SK-N-SH (cell line): ENCODE measurements around the gene CACNB3. TPM values are rescaled to one million over a fixed set of nuclear protein-coding genes. Genes with fewer than 3 reads are reported as not detected.

Experiments
- CTCF ChIA-PET: fragments of 300-600, 350-600 bp; formaldehyde crosslinking; extraction: SDS; loops from one replicate; lab custom pipeline; 2021; lab: Yijun Ruan, JAX
- POLR2A ChIA-PET: fragments of 350-600 bp; sonication (Branson Sonifier 250); formaldehyde crosslinking; extraction: SDS; loops from one replicate; lab custom pipeline; 2020; ENCODE audit warnings: antibody characterized with exemption, inconsistent platforms; lab: Yijun Ruan, JAX
- DNase-seq: peaks from one replicate; pipeline ENCODE4 v3.0.0; 2012
- H2AFZ ChIP-seq: fragments of 200-600 bp; sonication (generic); 2 replicates; pipeline ENCODE4 v1.8.1; 2016; ENCODE audit warnings: antibody characterized with exemption, mild to moderate bottlenecking, low read depth
- H3F3A ChIP-seq: fragments of 200-600 bp; sonication (generic); replicated peaks from 2 replicates; pipeline ENCODE3; 2016; ENCODE audit warnings: antibody characterized with exemption, mild to moderate bottlenecking; ENCODE audit not compliant: insufficient read depth
- H3K27ac ChIP-seq, 2 experiments: fragments of 200-500 bp in 1 of 2; fragments of 200-600 bp in 1 of 2; sonication (Bioruptor generic) in 1 of 2; sonication (generic), shearing (Covaris generic) in 1 of 2; 2 replicates each; pipeline versions ENCODE4 v1.5.1 to v1.6.1; 2014 to 2016; ENCODE audit warnings: low read depth in 2 of 2, inconsistent platforms in 1 of 2, low read length in 1 of 2, mild to moderate bottlenecking in 1 of 2, mixed read lengths in 1 of 2
- H3K27me3 ChIP-seq: fragments of 200-600 bp; sonication (generic), shearing (Covaris generic); 2 replicates; pipeline ENCODE4 v1.6.1; 2016; ENCODE audit warnings: mixed run types; ENCODE audit not compliant: insufficient read depth
- H3K36me3 ChIP-seq, 2 experiments: fragments of 200-500 bp in 1 of 2; fragments of 200-600 bp in 1 of 2; sonication (Bioruptor generic) in 1 of 2; sonication (generic) in 1 of 2; replicated peaks in 1 of 2; 2 replicates each; pipeline versions ENCODE3 to v1.5.1; 2014 to 2016; ENCODE audit warnings: low read length in 1 of 2, mild to moderate bottlenecking in 1 of 2; ENCODE audit not compliant: insufficient read depth in 2 of 2, control insufficient read depth in 1 of 2
- H3K4me1 ChIP-seq, 2 experiments: fragments of 200-500 bp in 1 of 2; fragments of 200-600 bp in 1 of 2; sonication (Bioruptor generic) in 1 of 2; sonication (generic), shearing (Covaris generic) in 1 of 2; 2 replicates each; pipeline versions ENCODE4 v1.5.1 to v1.6.1; 2014 to 2016; ENCODE audit warnings: low read depth in 1 of 2, low read length in 1 of 2, mixed run types in 1 of 2; ENCODE audit not compliant: insufficient read depth in 2 of 2, control insufficient read depth in 1 of 2
- H3K4me2 ChIP-seq: fragments of 200-600 bp; sonication (generic), shearing (Covaris generic); 2 replicates; pipeline ENCODE4 v1.6.1; 2017; ENCODE audit warnings: mixed run types
- H3K4me3 ChIP-seq, 2 experiments: fragments of 200-500 bp in 1 of 2; fragments of 200-600 bp in 1 of 2; sonication (Bioruptor generic) in 1 of 2; sonication (generic), shearing (Covaris generic) in 1 of 2; 2 replicates each; pipeline versions ENCODE4 v1.5.1 to v1.8.1; 2014 to 2016; ENCODE audit warnings: low read depth in 2 of 2, inconsistent platforms in 1 of 2, low read length in 1 of 2, mild to moderate bottlenecking in 1 of 2, mixed read lengths in 1 of 2, moderate library complexity in 1 of 2
- H3K79me2 ChIP-seq: fragments of 200-600 bp; sonication (generic); 2 replicates; pipeline ENCODE4 v1.8.1; 2017; ENCODE audit warnings: mild to moderate bottlenecking; ENCODE audit not compliant: insufficient read depth
- H3K9ac ChIP-seq: fragments of 200-600 bp; sonication (generic); 2 replicates; pipeline ENCODE4 v1.6.1; 2017; ENCODE audit warnings: mixed run types
- H3K9me2 ChIP-seq: fragments of 200-600 bp; sonication (generic); 2 replicates; pipeline ENCODE4 v1.6.1; 2017; ENCODE audit warnings: mixed run types
- H3K9me3 ChIP-seq: fragments of 200-600 bp; sonication (generic); 2 replicates; pipeline ENCODE4 v1.6.1; 2017; ENCODE audit warnings: mixed run types, mild to moderate bottlenecking, moderate library complexity
- H4K20me1 ChIP-seq: fragments of 200-600 bp; sonication (generic); 2 replicates; pipeline ENCODE4 v1.6.1; 2017; ENCODE audit warnings: mild to moderate bottlenecking, mixed run types; ENCODE audit not compliant: insufficient read depth
- CHD2 ChIP-seq: fragments of 150-350 bp; IDR thresholded peaks from 2 replicates; pipeline ENCODE4 v1.6.1; 2018; ENCODE audit warnings: low read length; ENCODE audit not compliant: partially characterized antibody
- JUND ChIP-seq: IDR thresholded peaks from 2 replicates; pipeline ENCODE4 v1.4.0; 2012
- NFIC ChIP-seq: IDR thresholded peaks from 2 replicates; pipeline ENCODE4 v1.4.0; 2012; ENCODE audit warnings: borderline replicate concordance
- POLR2AphosphoS5 ChIP-seq: IDR thresholded peaks from 2 replicates; pipeline ENCODE4 v1.6.1; 2012; ENCODE audit warnings: low read depth, low read length
- RAD21 ChIP-seq: IDR thresholded peaks from 2 replicates; pipeline ENCODE4 v1.6.1; 2012; ENCODE audit warnings: mild to moderate bottlenecking, low read length
- RFX5 ChIP-seq: IDR thresholded peaks from 2 replicates; pipeline ENCODE4 v1.6.1; 2012; ENCODE audit warnings: mild to moderate bottlenecking, improper control_type of control experiment, low read length
- YY1 ChIP-seq: IDR thresholded peaks from 2 replicates; pipeline ENCODE4 v1.4.0; 2012; ENCODE audit warnings: low read depth, mild to moderate bottlenecking
- WGBS: methylation state at CpG from one replicate; pipeline ENCODE4 v1.1.6; 2017; ENCODE audit warnings: low lambda C conversion rate; 5-methylcytosine and 5-hydroxymethylcytosine counted together
- polyA plus RNA-seq, 3 experiments: library from polyadenylated mRNA; depleted of rRNA; stranded (reverse); fragments of >200 nt; gene quantifications; 2 replicates each; pipeline ENCODE4 v1.2.3, GENCODE V29; 2012
- TF ChIP-seq, protein P1 (sequence below): fragments of 200-600 bp; sonication (generic); IDR thresholded peaks from 2 replicates; pipeline ENCODE4 v1.6.1; 2017; ENCODE audit warnings: antibody characterized with exemption, mild to moderate bottlenecking, moderate library complexity
- TF ChIP-seq, protein P2 (sequence below): IDR thresholded peaks from 2 replicates; pipeline ENCODE4 v1.6.1; 2012; ENCODE audit warnings: mild to moderate bottlenecking, low read depth, low read length, moderate library complexity
- TF ChIP-seq, protein P3 (sequence below): fragments of 150-350 bp; IDR thresholded peaks from 2 replicates; pipeline ENCODE4 v1.6.1; 2017; ENCODE audit warnings: antibody characterized with exemption, low read length, low read depth, borderline replicate concordance
- TF ChIP-seq, protein P4 (sequence below): fragments of 150-350 bp; IDR thresholded peaks from 2 replicates; pipeline ENCODE4 v1.6.1; 2016; ENCODE audit warnings: mild to moderate bottlenecking, low read depth, low read length
- TF ChIP-seq, protein P5 (sequence below): IDR thresholded peaks from 2 replicates; pipeline ENCODE4 v1.4.0; 2012; ENCODE audit warnings: low read depth, borderline replicate concordance

The CACNB3 gene
- polyA plus RNA-seq, 1 of the 3 experiments (the other 2 are of a cell fraction), result 34.6 TPM

DNA sequence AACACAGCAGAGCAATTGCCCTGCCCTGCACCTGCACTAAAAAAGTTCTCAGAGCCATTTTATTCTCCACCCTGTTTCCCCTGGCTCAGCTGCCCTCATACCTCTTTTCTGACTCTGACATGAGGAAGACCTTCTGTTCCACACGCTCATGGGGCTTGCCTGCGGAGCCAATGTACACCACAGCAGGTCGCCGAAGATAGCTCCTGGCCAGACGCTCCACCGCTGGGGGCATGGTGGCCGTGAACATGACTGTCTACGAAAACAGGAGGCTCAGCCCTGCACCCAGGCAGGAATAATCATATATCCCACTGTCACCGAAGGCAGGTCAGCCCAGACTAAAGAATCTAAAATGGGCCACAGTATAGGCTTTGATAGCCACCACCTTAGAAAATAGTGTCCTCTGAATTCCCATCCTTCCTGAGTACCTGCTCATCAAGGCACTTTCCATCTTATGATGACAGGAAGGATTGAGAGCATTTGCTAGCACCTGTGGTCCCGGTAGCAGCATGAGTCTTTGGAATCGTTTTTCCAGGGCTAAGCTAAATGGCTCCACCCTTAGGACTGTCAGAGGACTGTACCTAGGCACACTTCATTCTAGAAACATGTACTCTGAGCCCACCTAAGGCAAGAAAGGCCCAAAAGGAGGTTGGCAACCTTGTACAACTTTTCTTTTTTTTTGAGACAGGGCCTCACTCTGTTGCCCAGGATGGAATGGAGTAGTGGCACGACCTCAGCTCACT, 14.2 kb downstream of the CACNB3 start:
- Histone ChIP-seq H3K27ac (no peak overlapping the region), H3K9me2 (no peaks in the 10 kb centered on the region), H3F3A (peaks cover 7% of the 10 kb centered on the region), H3K4me2 (no peak overlapping the region), H3K9ac (no peak overlapping the region)
- POLR2A ChIA-PET, result interaction anchor here (0.7 kb wide), 1 partner anchor 62 kb away, joined by 5 read pairs; no protein-coding TSS in a partner anchor
- WGBS, result 91% methylated on average over 8 of the region's 12 CpGs
- TF ChIP-seq, protein P1, sequence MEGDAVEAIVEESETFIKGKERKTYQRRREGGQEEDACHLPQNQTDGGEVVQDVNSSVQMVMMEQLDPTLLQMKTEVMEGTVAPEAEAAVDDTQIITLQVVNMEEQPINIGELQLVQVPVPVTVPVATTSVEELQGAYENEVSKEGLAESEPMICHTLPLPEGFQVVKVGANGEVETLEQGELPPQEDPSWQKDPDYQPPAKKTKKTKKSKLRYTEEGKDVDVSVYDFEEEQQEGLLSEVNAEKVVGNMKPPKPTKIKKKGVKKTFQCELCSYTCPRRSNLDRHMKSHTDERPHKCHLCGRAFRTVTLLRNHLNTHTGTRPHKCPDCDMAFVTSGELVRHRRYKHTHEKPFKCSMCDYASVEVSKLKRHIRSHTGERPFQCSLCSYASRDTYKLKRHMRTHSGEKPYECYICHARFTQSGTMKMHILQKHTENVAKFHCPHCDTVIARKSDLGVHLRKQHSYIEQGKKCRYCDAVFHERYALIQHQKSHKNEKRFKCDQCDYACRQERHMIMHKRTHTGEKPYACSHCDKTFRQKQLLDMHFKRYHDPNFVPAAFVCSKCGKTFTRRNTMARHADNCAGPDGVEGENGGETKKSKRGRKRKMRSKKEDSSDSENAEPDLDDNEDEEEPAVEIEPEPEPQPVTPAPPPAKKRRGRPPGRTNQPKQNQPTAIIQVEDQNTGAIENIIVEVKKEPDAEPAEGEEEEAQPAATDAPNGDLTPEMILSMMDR, result no peak
- TF ChIP-seq, protein P2, sequence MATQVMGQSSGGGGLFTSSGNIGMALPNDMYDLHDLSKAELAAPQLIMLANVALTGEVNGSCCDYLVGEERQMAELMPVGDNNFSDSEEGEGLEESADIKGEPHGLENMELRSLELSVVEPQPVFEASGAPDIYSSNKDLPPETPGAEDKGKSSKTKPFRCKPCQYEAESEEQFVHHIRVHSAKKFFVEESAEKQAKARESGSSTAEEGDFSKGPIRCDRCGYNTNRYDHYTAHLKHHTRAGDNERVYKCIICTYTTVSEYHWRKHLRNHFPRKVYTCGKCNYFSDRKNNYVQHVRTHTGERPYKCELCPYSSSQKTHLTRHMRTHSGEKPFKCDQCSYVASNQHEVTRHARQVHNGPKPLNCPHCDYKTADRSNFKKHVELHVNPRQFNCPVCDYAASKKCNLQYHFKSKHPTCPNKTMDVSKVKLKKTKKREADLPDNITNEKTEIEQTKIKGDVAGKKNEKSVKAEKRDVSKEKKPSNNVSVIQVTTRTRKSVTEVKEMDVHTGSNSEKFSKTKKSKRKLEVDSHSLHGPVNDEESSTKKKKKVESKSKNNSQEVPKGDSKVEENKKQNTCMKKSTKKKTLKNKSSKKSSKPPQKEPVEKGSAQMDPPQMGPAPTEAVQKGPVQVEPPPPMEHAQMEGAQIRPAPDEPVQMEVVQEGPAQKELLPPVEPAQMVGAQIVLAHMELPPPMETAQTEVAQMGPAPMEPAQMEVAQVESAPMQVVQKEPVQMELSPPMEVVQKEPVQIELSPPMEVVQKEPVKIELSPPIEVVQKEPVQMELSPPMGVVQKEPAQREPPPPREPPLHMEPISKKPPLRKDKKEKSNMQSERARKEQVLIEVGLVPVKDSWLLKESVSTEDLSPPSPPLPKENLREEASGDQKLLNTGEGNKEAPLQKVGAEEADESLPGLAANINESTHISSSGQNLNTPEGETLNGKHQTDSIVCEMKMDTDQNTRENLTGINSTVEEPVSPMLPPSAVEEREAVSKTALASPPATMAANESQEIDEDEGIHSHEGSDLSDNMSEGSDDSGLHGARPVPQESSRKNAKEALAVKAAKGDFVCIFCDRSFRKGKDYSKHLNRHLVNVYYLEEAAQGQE, result no peak
- TF ChIP-seq RAD21 (no peak), RFX5 (no peak), NFIC (no peak), CHD2 (no peak), JUND (no peak), POLR2AphosphoS5 (no peak), YY1 (no peak)
- TF ChIP-seq, protein P3, sequence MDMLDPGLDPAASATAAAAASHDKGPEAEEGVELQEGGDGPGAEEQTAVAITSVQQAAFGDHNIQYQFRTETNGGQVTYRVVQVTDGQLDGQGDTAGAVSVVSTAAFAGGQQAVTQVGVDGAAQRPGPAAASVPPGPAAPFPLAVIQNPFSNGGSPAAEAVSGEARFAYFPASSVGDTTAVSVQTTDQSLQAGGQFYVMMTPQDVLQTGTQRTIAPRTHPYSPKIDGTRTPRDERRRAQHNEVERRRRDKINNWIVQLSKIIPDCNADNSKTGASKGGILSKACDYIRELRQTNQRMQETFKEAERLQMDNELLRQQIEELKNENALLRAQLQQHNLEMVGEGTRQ, result no peak
- TF ChIP-seq, protein P4, sequence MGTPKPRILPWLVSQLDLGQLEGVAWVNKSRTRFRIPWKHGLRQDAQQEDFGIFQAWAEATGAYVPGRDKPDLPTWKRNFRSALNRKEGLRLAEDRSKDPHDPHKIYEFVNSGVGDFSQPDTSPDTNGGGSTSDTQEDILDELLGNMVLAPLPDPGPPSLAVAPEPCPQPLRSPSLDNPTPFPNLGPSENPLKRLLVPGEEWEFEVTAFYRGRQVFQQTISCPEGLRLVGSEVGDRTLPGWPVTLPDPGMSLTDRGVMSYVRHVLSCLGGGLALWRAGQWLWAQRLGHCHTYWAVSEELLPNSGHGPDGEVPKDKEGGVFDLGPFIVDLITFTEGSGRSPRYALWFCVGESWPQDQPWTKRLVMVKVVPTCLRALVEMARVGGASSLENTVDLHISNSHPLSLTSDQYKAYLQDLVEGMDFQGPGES, result no peak
- TF ChIP-seq, protein P5, sequence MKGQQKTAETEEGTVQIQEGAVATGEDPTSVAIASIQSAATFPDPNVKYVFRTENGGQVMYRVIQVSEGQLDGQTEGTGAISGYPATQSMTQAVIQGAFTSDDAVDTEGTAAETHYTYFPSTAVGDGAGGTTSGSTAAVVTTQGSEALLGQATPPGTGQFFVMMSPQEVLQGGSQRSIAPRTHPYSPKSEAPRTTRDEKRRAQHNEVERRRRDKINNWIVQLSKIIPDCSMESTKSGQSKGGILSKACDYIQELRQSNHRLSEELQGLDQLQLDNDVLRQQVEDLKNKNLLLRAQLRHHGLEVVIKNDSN, result no peak
- TF ChIP-seq, all 33 proteins: peak for 0
- Histone ChIP-seq H4K20me1 (peaks cover 9% of the 10 kb centered on the region; the same call in 1 of the 2 replicates), H3K27me3 (no peaks in the 10 kb centered on the region), H3K4me1 (no peaks in the 10 kb centered on the region), H2AFZ (no peak overlapping the region), H3K79me2 (no peaks in the 10 kb centered on the region), H3K36me3 (peaks cover 33 to 80% of the 10 kb centered on the region in 2 experiments), H3K4me3 (no peak overlapping the region), H3K9me3 (no peaks in the 10 kb centered on the region)
- no peak for DNase-seq
- CTCF ChIA-PET, result interaction anchor here (0.6 to 3.2 kb wide), 4 partner anchors 9 to 59 kb away, joined by 3 to 16 read pairs (median 10); partner anchors contain the start of gene DDX23
